HG03103 (cell line): ENCODE measurements around the gene APBB2.
A peak's percentile ranks its signal among the peaks of the same experiment; 100 is the strongest.

ENCODE experiments used
- ATAC-seq: cut with Tn5 transposase; IDR thresholded peaks from one replicate; pipeline ENCODE4 v1.9.1; 2021; ENCODE audit warnings: low read depth; ENCODE audit not compliant: unreplicated experiment

The APBB2 gene

GRCh38 chr4:41214136-41214824, at the start of gene APBB2:
APBB2 (minus strand) TSS chr4:41214542; CDS start chr4:41033254, 181,288 bp downstream.
- ATAC-seq: peak; percentile 51

DNA sequence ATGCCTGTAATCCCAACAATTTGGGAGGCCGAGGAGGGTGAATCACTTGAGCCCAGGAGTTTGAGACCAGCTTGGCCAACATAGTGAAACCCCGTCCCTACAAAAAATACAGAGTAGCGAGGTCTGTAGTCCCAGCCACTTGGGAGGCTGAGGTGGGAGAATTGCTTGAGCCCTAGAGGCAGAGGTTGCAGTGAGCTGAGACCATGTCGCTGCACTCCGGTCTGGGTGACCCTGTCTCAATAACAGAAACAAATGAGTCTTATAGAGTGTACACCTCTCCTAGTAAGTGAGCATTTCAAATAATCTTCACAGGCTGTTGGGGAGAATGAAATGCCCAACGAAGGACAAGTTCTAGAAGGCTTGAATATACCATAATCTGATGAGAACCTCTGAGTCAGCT, 47.9 kb upstream of the APBB2 start:
- ATAC-seq: no peak

GRCh38 chr4:41260116-41260733, 45.9 kb upstream of the APBB2 start:
- no peak for ATAC-seq

DNA sequence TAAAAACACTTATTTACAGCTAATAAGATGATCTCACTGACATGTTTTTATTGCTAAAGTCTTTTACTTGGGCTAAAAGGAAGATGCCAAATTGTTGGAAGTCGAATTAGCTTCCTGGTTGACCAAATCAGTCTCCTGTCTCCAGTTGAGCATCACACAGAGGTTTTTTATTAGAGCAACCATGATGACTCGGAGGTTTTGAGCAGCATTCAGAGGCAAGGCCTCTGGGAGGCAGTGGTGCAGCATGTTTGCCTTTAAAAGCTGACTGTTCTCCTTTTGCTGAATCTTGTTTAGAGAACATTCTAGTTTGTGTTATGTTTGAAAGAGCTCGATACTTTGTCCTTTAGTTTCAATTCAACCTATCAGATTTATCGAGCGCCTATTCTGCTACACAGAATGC, 44.4 kb upstream of the APBB2 start:
- no peak for ATAC-seq

GRCh38 chr4:41257906-41258305, 43.6 kb upstream of the APBB2 start:
- no peak for ATAC-seq

- ATAC-seq: peak; percentile 46
These were observed 43.0 kb upstream of the APBB2 start for GRCh38 chr4:41257257-41257901.

- peak; percentile 34 for ATAC-seq
These were observed 42.5 kb upstream of the APBB2 start, which contains the start of gene UCHL1 for GRCh38 chr4:41256740-41257256. UCHL1 (plus strand) TSS chr4:41256928; CDS start chr4:41256977, 49 bp downstream.

DNA sequence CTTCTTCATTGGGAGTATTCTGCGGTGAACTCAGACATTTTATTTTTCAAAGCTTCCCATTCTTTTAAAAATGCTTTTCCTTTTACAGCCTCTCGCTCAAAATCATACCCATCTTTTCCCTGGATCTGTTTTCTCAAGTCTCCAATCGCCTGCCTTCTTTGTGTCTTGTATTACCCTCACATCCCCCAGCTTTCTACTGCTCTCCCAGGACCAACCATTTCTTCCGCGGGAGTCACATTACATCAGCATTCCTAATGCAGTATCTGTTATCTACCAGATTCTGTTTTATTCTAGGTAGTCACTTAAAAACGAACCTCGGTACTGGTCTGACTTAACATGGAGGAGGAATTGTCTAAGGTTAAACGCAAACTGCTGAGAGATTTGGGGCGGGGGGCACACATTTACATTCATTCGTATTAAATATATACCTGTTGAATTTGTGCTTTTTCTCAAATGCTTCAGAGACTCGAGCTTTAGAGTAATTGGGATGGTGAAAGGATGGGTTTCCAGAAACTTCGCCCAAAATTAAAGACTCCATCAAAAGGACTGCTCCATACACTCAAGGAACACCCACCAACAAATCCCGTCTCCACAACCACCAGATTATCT, 41.9 kb upstream of the APBB2 start:
- ATAC-seq: no peak

DNA sequence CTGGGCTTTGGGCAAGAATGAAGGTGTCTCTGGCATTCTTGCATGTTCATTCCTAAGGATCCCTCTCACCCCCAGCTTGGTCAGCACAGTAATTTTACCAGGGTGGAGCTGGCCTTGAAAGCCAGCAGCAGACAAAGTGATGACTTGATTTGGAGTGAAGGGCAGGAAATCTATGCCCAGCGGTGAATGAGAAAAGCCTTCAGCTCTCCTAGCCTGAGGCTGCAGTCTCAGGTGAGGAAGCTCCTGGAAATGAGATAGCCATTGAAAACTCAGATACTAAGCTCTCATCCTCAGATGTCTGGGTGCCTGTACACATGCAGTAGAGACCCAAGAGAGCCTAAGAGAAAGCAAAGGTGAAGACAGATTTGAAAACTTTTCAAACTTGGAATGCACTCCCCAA, 31.6 kb upstream of the APBB2 start:
- no peak for ATAC-seq

- ATAC-seq: no peak
These were observed 27.6 kb upstream of the APBB2 start for GRCh38 chr4:41241919-41242318.

DNA sequence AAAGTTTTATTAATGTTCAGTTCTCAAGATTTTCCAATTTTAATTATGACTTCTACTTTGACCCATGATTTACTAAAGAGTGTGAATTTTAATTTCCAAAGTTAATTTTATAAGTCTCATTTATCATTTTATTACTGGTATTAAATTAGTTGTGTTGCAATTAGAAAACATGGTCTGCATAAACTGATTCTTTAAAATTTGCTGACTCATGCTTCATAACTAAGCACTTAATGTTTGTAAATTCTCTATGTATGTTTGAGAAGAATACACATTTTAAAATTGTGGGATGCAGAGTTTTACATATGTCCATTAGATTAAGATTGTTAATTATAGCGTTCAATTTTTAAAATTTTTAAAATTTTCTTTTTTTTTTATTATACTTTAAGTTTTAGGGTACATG, 22.2 kb upstream of the APBB2 start:
- ATAC-seq: no peak

GRCh38 chr4:41236032-41236431, 21.7 kb upstream of the APBB2 start:
- no peak for ATAC-seq

GRCh38 chr4:41232856-41233255, 18.5 kb upstream of the APBB2 start:
- ATAC-seq: no peak

GRCh38 chr4:41232406-41232805, 18.1 kb upstream of the APBB2 start:
- ATAC-seq: no peak

DNA sequence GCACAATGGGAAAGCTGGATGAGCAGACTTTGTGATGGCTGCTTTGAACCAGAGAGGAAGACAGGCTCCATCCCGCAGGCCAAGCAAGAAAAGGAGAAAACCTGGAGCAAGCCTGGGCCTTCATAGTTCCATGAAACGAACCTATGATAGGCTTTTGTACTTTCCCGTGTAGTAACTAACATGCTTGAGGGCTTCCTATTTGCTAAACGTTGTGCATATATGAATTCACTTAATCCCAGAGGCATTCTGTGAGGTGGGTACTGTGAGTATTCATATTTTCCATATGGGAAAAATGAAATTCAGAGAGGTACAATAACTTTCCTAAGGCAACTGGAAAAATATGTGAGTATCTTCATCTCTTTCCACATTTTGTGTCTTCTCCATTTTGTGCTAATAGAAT, 13.6 kb upstream of the APBB2 start:
- no peak for ATAC-seq

DNA sequence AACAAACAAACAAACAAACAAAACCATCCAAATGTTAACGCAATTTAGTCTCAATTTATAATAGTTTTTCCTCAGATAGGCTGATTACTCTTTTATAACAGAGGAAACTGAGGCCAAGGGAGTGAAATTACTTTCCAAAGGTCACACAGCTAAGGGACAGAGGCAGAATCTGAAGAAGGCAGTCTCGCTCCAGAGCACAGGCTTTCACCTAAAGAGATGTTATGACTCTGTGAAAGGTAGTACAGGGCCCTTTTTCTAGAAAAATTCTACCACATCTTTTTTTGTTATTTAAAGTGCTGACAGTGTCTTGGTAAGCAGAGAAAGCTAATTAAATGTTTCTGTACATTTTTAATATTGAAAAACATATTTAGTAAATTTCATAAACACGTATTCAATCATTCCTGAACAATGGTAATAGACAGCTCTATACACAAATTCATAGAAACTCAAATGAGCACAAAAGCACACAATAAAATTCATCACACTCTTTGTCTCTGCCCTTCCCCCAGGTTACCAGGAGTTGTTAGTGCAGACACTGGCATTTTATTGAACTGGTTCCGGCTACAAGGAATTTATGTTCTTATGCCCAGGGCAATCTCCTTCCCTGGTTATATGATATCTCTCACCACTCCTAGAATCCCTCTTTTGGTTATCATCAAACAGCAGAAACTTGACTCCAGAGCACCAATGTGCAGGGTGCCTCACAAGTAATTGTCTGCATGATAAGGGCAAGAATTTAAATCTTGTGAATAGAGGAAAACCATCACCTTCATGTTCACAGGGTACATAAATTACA, 7.7 kb upstream of the APBB2 start:
- no peak for ATAC-seq

DNA sequence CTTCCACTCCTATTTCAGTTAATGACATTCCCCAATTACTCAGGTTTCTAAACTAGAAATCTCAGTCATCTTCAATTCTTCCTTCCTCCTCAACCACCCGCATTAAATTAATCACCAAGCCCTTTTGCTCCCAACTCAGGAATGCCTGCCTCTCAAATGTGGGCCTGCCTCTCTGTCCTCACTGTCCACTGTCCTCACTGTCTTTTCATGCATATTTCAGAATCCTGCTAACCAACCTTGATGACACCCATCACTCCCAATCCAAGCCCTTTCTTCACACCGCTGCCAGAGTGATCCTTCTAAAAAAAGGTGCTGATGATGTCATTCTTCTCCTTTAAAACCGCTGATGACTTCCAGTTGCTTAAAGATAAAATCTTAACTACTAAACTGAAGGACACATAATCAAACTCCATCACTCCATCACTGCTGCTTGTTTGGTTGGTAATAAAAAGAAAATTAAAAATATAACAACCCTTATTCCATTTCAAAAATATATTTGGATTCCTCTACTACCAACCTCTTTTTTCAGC, 5.1 kb upstream of the APBB2 start:
- no peak for ATAC-seq

DNA sequence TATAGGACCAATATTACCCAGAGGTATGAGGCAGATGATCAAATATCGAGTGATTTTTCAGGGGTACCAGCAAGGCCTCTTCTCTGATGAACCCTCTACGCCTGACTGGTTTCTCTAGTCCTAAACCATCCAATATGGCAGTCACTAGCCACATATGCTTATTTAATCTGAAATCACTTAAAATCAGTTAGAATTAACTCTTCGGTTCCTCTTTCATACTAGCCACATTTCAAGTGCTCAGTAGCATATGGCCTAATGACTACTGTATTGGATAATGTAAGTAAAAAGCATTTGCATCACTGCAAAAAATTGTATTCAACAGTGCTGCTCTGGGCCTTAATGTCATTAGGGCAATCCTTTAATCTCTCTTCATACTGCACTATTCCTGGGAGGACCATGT, 4.4 kb upstream of the APBB2 start:
- ATAC-seq: no peak

DNA sequence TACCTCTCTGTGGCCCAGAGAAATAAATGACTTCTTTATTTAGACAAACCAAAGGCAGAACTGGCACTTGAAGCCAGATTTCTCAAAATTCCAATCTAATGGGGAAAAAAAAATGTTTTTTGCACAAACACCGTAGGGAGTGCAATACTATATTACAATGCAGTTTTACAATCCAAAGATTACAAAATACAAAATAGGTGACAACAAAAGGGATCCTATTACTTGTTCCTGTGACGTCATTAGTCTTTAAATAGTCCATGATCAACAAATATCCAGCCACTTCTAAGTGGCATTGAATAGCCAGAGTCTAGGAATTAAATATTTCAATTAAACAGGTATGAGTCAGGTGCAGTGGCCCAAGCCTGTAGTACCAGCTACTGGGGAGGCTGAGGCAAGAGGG, 3.0 kb upstream of the APBB2 start:
- no peak for ATAC-seq

GRCh38 chr4:41217020-41217333, 2.6 kb upstream of the APBB2 start:
- ATAC-seq: no peak
